Cerebellar nuclear complex (tissue), 1 donor: ENCODE results near the gene DIRAS1.
"Not testable (repeated sequence)": the region's sequence is repeated elsewhere in the genome, so short reads cannot be mapped to it uniquely, and the experiment has no call there.

Source experiments
- DNase-seq, 2 experiments: peaks; one replicate each; lab custom pipeline; 2025; lab: John Stamatoyannopoulos, UW

The DIRAS1 gene

GRCh38 chr19:2711172-2711874 is 9.8 kb downstream of the DIRAS1 start:
- no peak for DNase-seq

- DNase-seq, result no peak
These were observed 14.9 kb downstream of the DIRAS1 start for GRCh38 chr19:2706251-2706650.

- no peak for DNase-seq
These were observed 17.4 kb downstream of the DIRAS1 start for GRCh38 chr19:2703691-2704216.

GRCh38 chr19:2703077-2703437 is 18.1 kb downstream of the DIRAS1 start:
- DNase-seq, result no peak

GRCh38 chr19:2702170-2703076 is 18.7 kb downstream of the DIRAS1 start, which contains the start of gene GNG7:
Gene GNG7 (minus strand): TSS chr19:2702694. CDS start chr19:2520688, 182,006 bp downstream.
- peak; percentile 47 to 70 for DNase-seq

- no peak for DNase-seq
These were observed 19.6 kb downstream of the DIRAS1 start for GRCh38 chr19:2701361-2702169.

- DNase-seq, result no peak
These were observed 20.4 kb downstream of the DIRAS1 start for GRCh38 chr19:2700660-2701360.

GRCh38 chr19:2699413-2700140 is 21.6 kb downstream of the DIRAS1 start:
- DNase-seq, result no peak

- DNase-seq, result no peak
These were observed 27.0 kb downstream of the DIRAS1 start for GRCh38 chr19:2694196-2694595.

- DNase-seq, result no peak
These were observed 27.5 kb downstream of the DIRAS1 start for GRCh38 chr19:2693492-2694160.

- DNase-seq, result no peak
These were observed 29.2 kb downstream of the DIRAS1 start for GRCh38 chr19:2691951-2692350.

GRCh38 chr19:2690856-2691255 is 30.3 kb downstream of the DIRAS1 start:
- DNase-seq, result no peak

GRCh38 chr19:2686360-2686759 is 34.8 kb downstream of the DIRAS1 start:
- DNase-seq, result no peak

GRCh38 chr19:2685204-2685704 is 35.9 kb downstream of the DIRAS1 start:
- no peak for DNase-seq

- no peak for DNase-seq
These were observed 37.7 kb downstream of the DIRAS1 start for GRCh38 chr19:2683430-2684003.

- no peak for DNase-seq
These were observed 40.4 kb downstream of the DIRAS1 start for GRCh38 chr19:2680808-2681207.

- no peak for DNase-seq
These were observed 41.7 kb downstream of the DIRAS1 start for GRCh38 chr19:2679439-2679838.

- DNase-seq, result not testable (repeated sequence)
These were observed 42.2 kb downstream of the DIRAS1 start for GRCh38 chr19:2678948-2679347.

GRCh38 chr19:2678044-2678671 is 43.0 kb downstream of the DIRAS1 start:
- no peak for DNase-seq
